K562 (cell line): ENCODE data around the gene GPATCH2L. TPM values are rescaled to one million over a fixed set of nuclear protein-coding genes. Genes with fewer than 3 reads are reported as not detected.

Source experiments
- ATAC-seq: fragments of 200-7000 bp; cut with Tn5 transposase; 3 replicates; pipeline ENCODE4 v1.9.1; 2020; ENCODE audit warnings: moderate library complexity
- BruUV-seq: library from RNA; stranded (reverse); fragments of 400-500 nt; replicated peaks from 2 replicates; lab custom pipeline; 2021; lab: Mats Ljungman, UMichigan
- CTCF ChIA-PET: fragments of 300-600 bp; formaldehyde crosslinking; extraction: SDS; loops from one replicate; lab custom pipeline; 2021; ENCODE audit warnings: low intra/inter-chr PET ratio; lab: Yijun Ruan, JAX
- POLR2A ChIA-PET: fragments of 300-600, 350-650 bp; sonication (Branson Sonifier 250); formaldehyde crosslinking; extraction: SDS; loops from one replicate; lab custom pipeline; 2021; ENCODE audit warnings: antibody characterized with exemption, inconsistent platforms; lab: Yijun Ruan, JAX
- DNase-seq, 4 experiments: peaks; one replicate each; pipeline versions ENCODE4 v3.0.0 to v3.0.0-alpha.2; 2011 to 2018; ENCODE audit warnings: low spot score in 3 of 4, mixed read lengths in 3 of 4; ENCODE audit errors: extremely low read depth in 1 of 4
- FAIRE-seq: peaks from 2 replicates; lab custom pipeline; 2011; peaks lifted over from hg19 to GRCh38; lab: Jason Lieb, UNC
- H2AFZ ChIP-seq: 2 replicates; pipeline ENCODE4 v1.6.0; 2011; ENCODE audit warnings: low read depth, low read length, control low read depth, inconsistent platforms
- H3K27ac ChIP-seq: fragments of 200-600 bp; 3 replicates; pipeline ENCODE4 v1.8.0; 2011; ENCODE audit warnings: low read depth, mild to moderate bottlenecking, control low read depth, inconsistent platforms, low read length, moderate library complexity, mixed read lengths; ENCODE audit errors: extremely low read depth
- H3K27me3 ChIP-seq, 2 experiments: fragments of 300-600 bp in 1 of 2; 2 replicates in 1 of 2; 3 replicates in 1 of 2; pipeline versions ENCODE4 v1.6.0 to v1.8.0; 2011; ENCODE audit warnings: inconsistent platforms in 2 of 2, low read length in 2 of 2, mild to moderate bottlenecking in 1 of 2, mixed read lengths in 1 of 2, moderate library complexity in 1 of 2; ENCODE audit not compliant: control insufficient read depth in 2 of 2, insufficient read depth in 2 of 2
- H3K36me3 ChIP-seq: fragments of 300-600 bp; 3 replicates; pipeline ENCODE4 v1.8.0; 2011; ENCODE audit warnings: mild to moderate bottlenecking, low read length, inconsistent platforms; ENCODE audit not compliant: control insufficient read depth, insufficient read depth
- H3K4me1 ChIP-seq, 2 experiments: fragments of 200-600 bp in 1 of 2; replicated peaks in 1 of 2; 2 replicates in 1 of 2; 3 replicates in 1 of 2; pipeline versions ENCODE4 v1.5.1 to v1.8.0; 2011; ENCODE audit warnings: inconsistent platforms in 2 of 2, low read length in 2 of 2, mild to moderate bottlenecking in 1 of 2, mixed read lengths in 1 of 2, moderate library complexity in 1 of 2; ENCODE audit not compliant: control insufficient read depth in 2 of 2, insufficient read depth in 2 of 2
- H3K4me2 ChIP-seq: 2 replicates; pipeline ENCODE4 v1.6.1; 2011; ENCODE audit warnings: low read length, control low read depth, inconsistent platforms, mixed read lengths; ENCODE audit not compliant: insufficient read depth
- H3K4me3 ChIP-seq: fragments of 200-600 bp; sonication (generic), shearing (Covaris generic); 2 replicates; pipeline ENCODE4 v1.5.1; 2016; ENCODE audit warnings: control low read depth, inconsistent platforms
- H3K79me2 ChIP-seq: fragments of 200-600 bp; 3 replicates; pipeline ENCODE4 v1.8.0; 2011; ENCODE audit warnings: low read length, inconsistent platforms; ENCODE audit not compliant: control insufficient read depth, insufficient read depth
- H3K9ac ChIP-seq, 2 experiments: 2 replicates each; pipeline versions ENCODE4 v1.6.0 to v1.6.1; 2011; ENCODE audit warnings: low read depth in 2 of 2, low read length in 2 of 2, control low read depth in 1 of 2, inconsistent platforms in 1 of 2, mild to moderate bottlenecking in 1 of 2, mixed read lengths in 1 of 2; ENCODE audit not compliant: insufficient read depth in 1 of 2
- H3K9me1 ChIP-seq: one replicate; pipeline ENCODE4 v1.6.0; 2011; ENCODE audit warnings: inconsistent platforms, mild to moderate bottlenecking, low read length, moderate library complexity; ENCODE audit not compliant: control insufficient read depth, insufficient read depth
- H3K9me3 ChIP-seq: replicated peaks from 2 replicates; pipeline ENCODE4 v1.5.1; 2011; ENCODE audit warnings: low read depth, low read length, inconsistent platforms; ENCODE audit not compliant: control insufficient read depth, insufficient read depth
- H4K20me1 ChIP-seq: replicated peaks from 2 replicates; pipeline ENCODE4 v1.6.1; 2011; ENCODE audit warnings: low read length, inconsistent platforms, mixed read lengths; ENCODE audit not compliant: control insufficient read depth, insufficient read depth
- ARID1B ChIP-seq: fragments of 450-650 bp; IDR thresholded peaks from 2 replicates; pipeline ENCODE4 v1.6.1; 2016; ENCODE audit warnings: antibody characterized with exemption, mild to moderate bottlenecking, inconsistent platforms
- CBFA2T2 ChIP-seq: fragments of 450-650 bp; conservative IDR thresholded peaks from 2 replicates; pipeline ENCODE4 v1.6.1; 2017; ENCODE audit warnings: mild to moderate bottlenecking
- CREB1 ChIP-seq, 2 experiments: sonication (generic) in 1 of 2; formaldehyde crosslinking in 1 of 2; IDR thresholded peaks; 2 replicates each; pipeline versions ENCODE4 v1.6.1 to v1.8.0; 2012 to 2022; ENCODE audit warnings: inconsistent platforms in 1 of 2, mild to moderate bottlenecking in 1 of 2, missing genetic modification reagents in 1 of 2, moderate library complexity in 1 of 2
- DPF2 ChIP-seq: fragments of 450-650 bp; IDR thresholded peaks from 2 replicates; pipeline ENCODE4 v1.6.1; 2016
- EGR1 ChIP-seq: fragments of 450-650 bp; conservative IDR thresholded peaks from 2 replicates; pipeline ENCODE4 v1.6.1; 2017; ENCODE audit warnings: mild to moderate bottlenecking
- FOSL1 ChIP-seq: fragments of 200-800 bp; sonication (Bioruptor generic); conservative IDR thresholded peaks from 2 replicates; pipeline ENCODE4 v1.6.1; 2016; ENCODE audit warnings: missing genetic modification characterization, missing compliant biosample characterization
- FOXJ2 ChIP-seq: fragments of 200-800 bp; sonication (Bioruptor generic); IDR thresholded peaks from 2 replicates; pipeline ENCODE4 v1.6.1; 2016; ENCODE audit warnings: missing genetic modification characterization, missing compliant biosample characterization
- KDM1A ChIP-seq, 2 experiments: fragments of 450-650 bp; IDR thresholded peaks; 2 replicates each; pipeline ENCODE4 v1.6.1; 2016; ENCODE audit warnings: mild to moderate bottlenecking in 2 of 2
- MEF2D ChIP-seq: conservative IDR thresholded peaks from 2 replicates; pipeline ENCODE4 v1.6.1; 2016; ENCODE audit warnings: low read depth, missing genetic modification characterization, missing compliant biosample characterization
- PTRF ChIP-seq: fragments of 450-650 bp; IDR thresholded peaks from 2 replicates; pipeline ENCODE4 v1.6.1; 2016; ENCODE audit warnings: mild to moderate bottlenecking, missing genetic modification characterization, missing compliant biosample characterization
- RFX1 ChIP-seq: fragments of 450-650 bp; IDR thresholded peaks from 2 replicates; pipeline ENCODE4 v1.6.1; 2016; ENCODE audit warnings: mild to moderate bottlenecking, moderate library complexity
- SMARCA4 ChIP-seq: fragments of 450-650 bp; IDR thresholded peaks from 2 replicates; pipeline ENCODE4 v1.6.1; 2016
- SMARCE1 ChIP-seq: fragments of 450-650 bp; IDR thresholded peaks from 2 replicates; pipeline ENCODE4 v1.7.1; 2016; ENCODE audit warnings: mild to moderate bottlenecking
- ZBTB1 ChIP-seq: sonication (generic); formaldehyde crosslinking; IDR thresholded peaks from 2 replicates; pipeline ENCODE4 v1.8.1; 2023; ENCODE audit warnings: missing genetic modification reagents, low read depth, mild to moderate bottlenecking, borderline replicate concordance
- ZKSCAN1 ChIP-seq: fragments of 150-350 bp; IDR thresholded peaks from 2 replicates; pipeline ENCODE4 v1.6.1; 2016; ENCODE audit warnings: low read depth, low read length
- ZNF280A ChIP-seq: fragments of 450-650 bp; IDR thresholded peaks from 2 replicates; pipeline ENCODE4 v1.6.1; 2018; ENCODE audit warnings: mild to moderate bottlenecking, low read depth; ENCODE audit not compliant: partially characterized antibody
- ZNF311 ChIP-seq: fragments of 250-450 bp; sonication (Bioruptor Pico); IDR thresholded peaks from 2 replicates; pipeline ENCODE4 v1.4.0; 2020; ENCODE audit warnings: mild to moderate bottlenecking, moderate library complexity
- WGBS: fragments of 100-300 bp; shearing (Covaris generic); methylation state at CpG from one replicate; pipeline ENCODE4 v1.1.6; 2016; ENCODE audit warnings: low coverage, mixed read lengths; ENCODE audit not compliant: insufficient coverage; ENCODE audit errors: missing lambda C conversion rate; 5-methylcytosine and 5-hydroxymethylcytosine counted together
- in situ Hi-C: fragments of 300-500 bp; cut with MboI; formaldehyde crosslinking; loops from 4 replicates; pipeline ENCODE4 v1.15.0; 2018; ENCODE audit warnings: inconsistent platforms, mixed read lengths
- intact Hi-C: fragments of 100-400 bp; cut with micrococcal nuclease; formaldehyde crosslinking; loops from 2 replicates; pipeline ENCODE4 v1.14.2; 2022
- polyA plus RNA-seq, 8 experiments: library from polyadenylated mRNA; depleted of rRNA in 4 of 8; stranded (reverse) in 5 of 8; unstranded in 3 of 8; fragments of >200 nt; fragmentation: Nextera tagmentation in 2 of 8; fragmentation: Illumina TruSeq in 1 of 8; extraction: Ambion mirVana in 2 of 8; extraction: Trizol in 1 of 8; gene quantifications; 2 replicates each; pipeline versions ENCODE4 v1.2.1 to v1.2.3, GENCODE V29; 2011 to 2014; ENCODE audit warnings: inconsistent platforms in 1 of 8, missing spikeins in 1 of 8
- total RNA-seq, 7 experiments: library from RNA; depleted of rRNA in 6 of 7; stranded (reverse); fragments of >200 nt in 6 of 7; fragmentation: Illumina TruSeq in 2 of 7; extraction: Trizol in 2 of 7; gene quantifications; 2 replicates each; pipeline versions ENCODE4 v1.2.1 to v1.2.3, GENCODE V29; 2011 to 2021; ENCODE audit warnings: low replicate concordance in 1 of 7

Gene GPATCH2L
- total and polyA plus RNA-seq, 9 of the 15 experiments (the other 6 are each of a cell fraction or from before 2014, with no cell fraction given) = 13.1 to 39.6 (median 20.0) TPM

- WGBS = 25% methylated on average over 5 of the region's 5 CpGs
- Histone ChIP-seq H3K9ac (no peak overlapping the region), H3K4me1 (peaks cover 0 to 7% of the 10 kb centered on the region in 2 experiments; a peak in 1 of 5 replicates), H2AFZ (no peak overlapping the region), H3K79me2 (no peaks in the 10 kb centered on the region), H3K27ac (no peak overlapping the region), H3K36me3 (peaks cover 3% of the 10 kb centered on the region; the same call in 1 of the 3 replicates), H3K9me1 (no peaks in the 10 kb centered on the region), H3K27me3 (no peaks in the 10 kb centered on the region), H3K9me3 (no peaks in the 10 kb centered on the region), H3K4me3 (no peak overlapping the region), H3K4me2 (no peak overlapping the region), H4K20me1 (no peaks in the 10 kb centered on the region)
- POLR2A ChIA-PET = no interaction called here
- BruUV-seq = no TSS peak
- FAIRE-seq (no peak), DNase-seq (no peak), ATAC-seq (peak; percentile 65)
- CTCF ChIA-PET = no interaction called here
- peak in 1 of 2 experiments; percentile 18; a peak in 1 of 4 replicates for TF ChIP-seq KDM1A (IDR thresholded peaks at IDR 0.05)
- TF ChIP-seq EGR1 = peak; percentile 50; the same call in 1 of the 2 replicates
- TF ChIP-seq ZBTB1 (CRISPR knock-in tag) = no peak
- TF ChIP-seq PTRF (tag) = no peak
- intact Hi-C loops (no loop called here), in situ Hi-C loops (no loop called here)
Measured at GRCh38 chr14:76208340-76208739, 56.6 kb downstream of the GPATCH2L start.

- H3K27me3 ChIP-seq = no peaks in the 10 kb centered on the region
- no peak overlapping the region for H3K9ac ChIP-seq
- no peak overlapping the region for H3K4me3 ChIP-seq
- H3K4me2 ChIP-seq = no peak overlapping the region
- H3K36me3 ChIP-seq = no peaks in the 10 kb centered on the region; the same call in 2 of the 3 replicates
- no TSS peak for BruUV-seq
- no peaks in the 10 kb centered on the region for H3K79me2 ChIP-seq
- ATAC-seq (no peak), DNase-seq (no peak), FAIRE-seq (peak; percentile 6)
- peaks cover 0 to 7% of the 10 kb centered on the region in 2 experiments; a peak in 1 of 5 replicates for H3K4me1 ChIP-seq
- no peaks in the 10 kb centered on the region for H3K9me1 ChIP-seq
- H3K27ac ChIP-seq = no peak overlapping the region
- ChIA-PET POLR2A (no interaction called here), CTCF (interaction anchor here (0.6 kb wide), 1 partner anchor 87 kb away, joined by 3 read pairs; no protein-coding TSS in a partner anchor)
- no peaks in the 10 kb centered on the region for H3K9me3 ChIP-seq
- H4K20me1 ChIP-seq = no peaks in the 10 kb centered on the region
- in situ Hi-C loops (no loop called here), intact Hi-C loops (no loop called here)
- whole genome bisulfite sequencing = 21% methylated on average over 3 of the region's 3 CpGs
- H2AFZ ChIP-seq = no peak overlapping the region
- TF ChIP-seq SMARCE1 = peak; percentile 52; the same call in 1 of the 2 replicates
- TF ChIP-seq CBFA2T2 = no peak
- TF ChIP-seq CREB1 (IDR thresholded peaks at IDR 0.05) = no peak
- no peak for TF ChIP-seq CREB1 (CRISPR knock-in tag; IDR thresholded peaks at IDR 0.05)
- TF ChIP-seq FOXJ2 (tag) = 0 out of 2 replicates have a peak, but pooled peaks have one; percentile 21
- TF ChIP-seq ARID1B = peak; percentile 31; the same call in 1 of the 2 replicates
- no peak for TF ChIP-seq ZNF280A
- no peak for TF ChIP-seq MEF2D (tag)
- TF ChIP-seq DPF2 = peak; percentile 54; the same call in 1 of the 2 replicates
- peak; percentile 19; the same call in 1 of the 2 replicates for TF ChIP-seq RFX1
- no peak for TF ChIP-seq ZKSCAN1
- TF ChIP-seq ZNF311 (CRISPR knock-in tag) = no peak
- peak; percentile 70 for TF ChIP-seq FOSL1 (tag)
- TF ChIP-seq SMARCA4 = 0 out of 2 replicates have a peak, but pooled peaks have one; percentile 36
Measured at GRCh38 chr14:76212242-76212641, 60.5 kb downstream of the GPATCH2L start.
